ENCODE results near the gene GBX2. TPM values are rescaled to one million over a fixed set of nuclear protein-coding genes. Genes with fewer than 3 reads are reported as not detected.

The GBX2 gene
- total RNA-seq, 1 experiment from 2014 or later, result 25.6 TPM

DNA sequence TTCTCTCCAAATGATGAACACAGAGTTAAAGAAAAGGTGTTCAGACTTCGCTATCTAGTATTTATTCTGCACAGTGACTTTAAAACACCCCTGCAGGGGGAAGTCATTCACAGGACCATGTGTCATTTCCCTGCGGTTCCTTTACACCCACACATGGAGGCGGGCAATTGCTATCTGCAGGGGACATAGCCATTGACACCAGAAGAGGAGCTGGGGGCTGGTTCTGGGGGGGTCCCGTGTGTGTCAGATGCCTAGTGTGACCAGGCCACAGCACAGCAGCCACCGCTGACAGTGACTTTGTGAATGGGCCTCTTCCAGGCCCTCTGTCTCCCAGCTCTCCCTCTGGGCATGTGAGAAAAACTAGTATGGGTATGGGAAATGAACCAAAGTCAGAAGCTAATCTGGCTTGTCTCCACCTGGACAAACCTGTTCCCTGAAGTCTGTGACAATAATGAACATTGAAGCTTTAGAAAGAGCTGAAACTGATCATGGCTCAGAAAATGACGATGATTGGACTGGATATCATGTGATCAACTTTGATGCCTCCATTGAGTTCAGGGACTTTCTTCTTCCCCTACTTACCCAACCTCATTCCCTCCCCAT lies 7.5 kb upstream of the GBX2 start:
- Mint-ChIP-seq H3K27me3 (ENCODE audit: low read depth) (peaks cover 86% of the 10 kb centered on the region), H3K36me3 (no peaks in the 10 kb centered on the region), H3K4me3 (no peak overlapping the region), H3K9me3 (no peaks in the 10 kb centered on the region), H3K27ac (no peak overlapping the region), H3K4me1 (peaks cover 62% of the 10 kb centered on the region)
- ATAC-seq (no peak), DNase-seq (ENCODE audit: low spot score) (no peak)
- CTCF ChIA-PET, result interaction anchor here (0.5 to 2.4 kb wide), 9 partner anchors 15 to 430 kb away, joined by 3 to 7 read pairs (median 4); no protein-coding TSS in a partner anchor
- TF ChIP-seq ZNF532 (CRISPR knock-in tag; IDR thresholded peaks at IDR 0.05; ENCODE audit: borderline replicate concordance) (no peak), TCF7 (CRISPR knock-in tag; IDR thresholded peaks at IDR 0.05; ENCODE audit: low read depth) (no peak), CBFB (CRISPR knock-in tag; IDR thresholded peaks at IDR 0.05; ENCODE audit: low read depth) (no peak), ELF4 (CRISPR knock-in tag; IDR thresholded peaks at IDR 0.05; ENCODE audit: low read depth) (no peak), ZNF232 (CRISPR knock-in tag; IDR thresholded peaks at IDR 0.05) (no peak)
- TF ChIP-seq, protein P1, sequence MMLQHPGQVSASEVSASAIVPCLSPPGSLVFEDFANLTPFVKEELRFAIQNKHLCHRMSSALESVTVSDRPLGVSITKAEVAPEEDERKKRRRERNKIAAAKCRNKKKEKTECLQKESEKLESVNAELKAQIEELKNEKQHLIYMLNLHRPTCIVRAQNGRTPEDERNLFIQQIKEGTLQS (CRISPR knock-in tag; conservative IDR thresholded peaks at IDR 0.05), result no peak
- TF ChIP-seq, protein P2, sequence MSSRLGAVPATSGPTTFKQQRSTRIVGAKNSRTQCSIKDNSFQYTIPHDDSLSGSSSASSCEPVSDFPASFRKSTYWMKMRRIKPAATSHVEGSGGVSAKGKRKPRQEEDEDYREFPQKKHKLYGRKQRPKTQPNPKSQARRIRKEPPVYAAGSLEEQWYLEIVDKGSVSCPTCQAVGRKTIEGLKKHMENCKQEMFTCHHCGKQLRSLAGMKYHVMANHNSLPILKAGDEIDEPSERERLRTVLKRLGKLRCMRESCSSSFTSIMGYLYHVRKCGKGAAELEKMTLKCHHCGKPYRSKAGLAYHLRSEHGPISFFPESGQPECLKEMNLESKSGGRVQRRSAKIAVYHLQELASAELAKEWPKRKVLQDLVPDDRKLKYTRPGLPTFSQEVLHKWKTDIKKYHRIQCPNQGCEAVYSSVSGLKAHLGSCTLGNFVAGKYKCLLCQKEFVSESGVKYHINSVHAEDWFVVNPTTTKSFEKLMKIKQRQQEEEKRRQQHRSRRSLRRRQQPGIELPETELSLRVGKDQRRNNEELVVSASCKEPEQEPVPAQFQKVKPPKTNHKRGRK (CRISPR knock-in tag; IDR thresholded peaks at IDR 0.05; ENCODE audit: borderline replicate concordance), result no peak
- TF ChIP-seq, protein P3, sequence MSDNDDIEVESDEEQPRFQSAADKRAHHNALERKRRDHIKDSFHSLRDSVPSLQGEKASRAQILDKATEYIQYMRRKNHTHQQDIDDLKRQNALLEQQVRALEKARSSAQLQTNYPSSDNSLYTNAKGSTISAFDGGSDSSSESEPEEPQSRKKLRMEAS (CRISPR knock-in tag; IDR thresholded peaks at IDR 0.05), result no peak
- POLR2A ChIA-PET, result no interaction called here

DNA sequence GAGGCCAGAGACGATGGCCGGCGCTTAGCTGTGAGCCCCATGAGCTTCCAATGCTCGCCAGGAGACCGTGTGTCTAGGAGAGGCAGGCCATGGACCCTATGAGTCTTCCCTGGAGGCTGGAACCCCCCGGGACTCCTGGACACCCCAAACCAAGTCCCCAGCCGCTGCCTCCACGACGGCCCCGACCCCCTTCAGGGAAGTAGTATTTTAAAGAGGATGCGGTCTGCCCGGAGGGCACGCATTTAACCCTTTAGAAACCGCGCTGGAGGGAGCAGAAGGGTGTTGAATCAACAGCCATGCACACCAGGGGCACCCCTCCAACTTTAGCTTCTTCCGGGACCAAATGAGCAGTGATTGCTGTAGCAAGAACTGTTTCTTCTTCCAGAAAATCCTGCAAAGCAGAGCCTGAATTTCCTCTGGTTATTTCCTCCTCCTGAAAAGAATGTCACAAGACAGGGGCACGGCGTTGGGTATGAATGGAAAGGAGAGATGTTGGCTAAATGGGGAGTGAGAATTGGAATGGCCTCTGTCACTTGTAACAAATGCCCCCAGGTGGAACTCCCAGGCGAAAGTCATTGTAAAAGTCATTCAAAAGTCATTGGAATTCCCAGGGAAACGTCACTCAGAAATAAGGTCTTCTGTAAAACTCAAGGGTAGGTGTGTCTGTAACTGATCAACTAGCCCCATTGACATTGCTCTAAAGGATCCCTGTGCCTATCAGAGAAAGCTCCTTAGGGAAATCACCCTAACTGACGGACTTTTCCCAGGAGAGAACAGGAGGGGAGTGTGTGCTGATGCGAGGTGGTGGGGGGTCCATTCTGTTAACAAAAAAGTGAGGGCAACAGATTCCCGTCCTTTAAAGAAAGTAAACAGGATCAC lies 5.8 kb upstream of the GBX2 start:
- peaks cover 89% of the 10 kb centered on the region for H3K27me3 Mint-ChIP-seq (ENCODE audit: low read depth)
- ChIA-PET CTCF (interaction anchor here (1.3 to 1.4 kb wide), 2 partner anchors 380 to 395 kb away, joined by 4 to 6 read pairs; no protein-coding TSS in a partner anchor), POLR2A (no interaction called here)
- ATAC-seq (no peak), DNase-seq (ENCODE audit: low spot score) (peak; percentile 24)
- H3K27ac Mint-ChIP-seq, result no peak overlapping the region
- peaks cover 65% of the 10 kb centered on the region for H3K4me1 Mint-ChIP-seq
- peak overlapping the region; percentile 27 for H3K4me3 Mint-ChIP-seq
- no peaks in the 10 kb centered on the region for H3K36me3 Mint-ChIP-seq
- H3K9me3 Mint-ChIP-seq, result no peaks in the 10 kb centered on the region
- TF ChIP-seq NFYB (CRISPR knock-in tag; conservative IDR thresholded peaks at IDR 0.05; ENCODE audit: low read depth) (no peak), FOXP1 (CRISPR knock-in tag; IDR thresholded peaks at IDR 0.05; ENCODE audit: borderline replicate concordance) (0 out of 2 replicates have a peak, but pooled peaks have one; percentile 22)

DNA sequence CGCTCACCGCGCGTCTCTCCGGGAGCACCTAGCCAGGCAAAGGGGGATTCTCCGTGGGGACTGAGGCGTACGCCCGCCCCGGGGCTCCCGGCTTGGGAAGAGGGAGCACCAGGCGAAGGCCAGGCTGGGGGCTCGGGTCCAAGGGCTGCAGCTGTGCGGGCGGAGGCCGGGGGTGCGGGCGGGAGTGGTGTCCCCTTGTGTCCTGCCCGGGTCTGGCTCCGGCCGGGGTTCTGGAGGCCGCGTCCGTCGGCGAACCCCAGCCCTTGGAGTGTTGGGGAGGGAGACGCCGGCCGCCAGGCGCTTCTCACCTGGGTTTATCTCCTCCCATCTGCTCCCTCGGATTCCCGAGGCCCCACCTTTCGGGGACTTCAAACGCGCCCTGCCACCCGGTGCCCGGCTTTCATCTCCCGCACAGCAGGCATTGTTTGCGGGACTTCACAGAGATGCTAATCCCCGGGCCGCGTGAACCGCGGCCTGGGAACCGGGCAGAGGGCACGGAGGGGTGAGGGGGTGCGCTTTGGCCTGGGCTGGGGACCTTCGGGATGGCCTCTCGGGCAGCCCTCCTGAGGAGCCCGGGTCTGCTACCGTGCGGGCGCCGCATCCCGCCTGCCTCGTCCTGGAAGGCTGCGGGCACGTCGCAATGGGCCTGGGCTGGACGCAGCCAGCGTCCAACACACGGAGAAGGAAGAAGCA lies 5.0 kb upstream of the GBX2 start:
- Mint-ChIP-seq H3K27me3 (ENCODE audit: low read depth) (peaks cover 91% of the 10 kb centered on the region), H3K27ac (no peak overlapping the region), H3K36me3 (no peaks in the 10 kb centered on the region), H3K9me3 (no peaks in the 10 kb centered on the region), H3K4me3 (peak overlapping the region; percentile 59), H3K4me1 (peaks cover 66% of the 10 kb centered on the region)
- ChIA-PET POLR2A (no interaction called here), CTCF (interaction anchor here (1.4 kb wide), 1 partner anchor 394 kb away, joined by 6 read pairs; no protein-coding TSS in a partner anchor)
- ATAC-seq (peak; percentile 1; the same call in 1 of the 2 replicates), DNase-seq (ENCODE audit: low spot score) (peak; percentile 55)
- TF ChIP-seq NFE2L1 (CRISPR knock-in tag; IDR thresholded peaks at IDR 0.05), result no peak
- no peak for TF ChIP-seq JAZF1 (CRISPR knock-in tag; IDR thresholded peaks at IDR 0.05)
- TF ChIP-seq, protein P4, sequence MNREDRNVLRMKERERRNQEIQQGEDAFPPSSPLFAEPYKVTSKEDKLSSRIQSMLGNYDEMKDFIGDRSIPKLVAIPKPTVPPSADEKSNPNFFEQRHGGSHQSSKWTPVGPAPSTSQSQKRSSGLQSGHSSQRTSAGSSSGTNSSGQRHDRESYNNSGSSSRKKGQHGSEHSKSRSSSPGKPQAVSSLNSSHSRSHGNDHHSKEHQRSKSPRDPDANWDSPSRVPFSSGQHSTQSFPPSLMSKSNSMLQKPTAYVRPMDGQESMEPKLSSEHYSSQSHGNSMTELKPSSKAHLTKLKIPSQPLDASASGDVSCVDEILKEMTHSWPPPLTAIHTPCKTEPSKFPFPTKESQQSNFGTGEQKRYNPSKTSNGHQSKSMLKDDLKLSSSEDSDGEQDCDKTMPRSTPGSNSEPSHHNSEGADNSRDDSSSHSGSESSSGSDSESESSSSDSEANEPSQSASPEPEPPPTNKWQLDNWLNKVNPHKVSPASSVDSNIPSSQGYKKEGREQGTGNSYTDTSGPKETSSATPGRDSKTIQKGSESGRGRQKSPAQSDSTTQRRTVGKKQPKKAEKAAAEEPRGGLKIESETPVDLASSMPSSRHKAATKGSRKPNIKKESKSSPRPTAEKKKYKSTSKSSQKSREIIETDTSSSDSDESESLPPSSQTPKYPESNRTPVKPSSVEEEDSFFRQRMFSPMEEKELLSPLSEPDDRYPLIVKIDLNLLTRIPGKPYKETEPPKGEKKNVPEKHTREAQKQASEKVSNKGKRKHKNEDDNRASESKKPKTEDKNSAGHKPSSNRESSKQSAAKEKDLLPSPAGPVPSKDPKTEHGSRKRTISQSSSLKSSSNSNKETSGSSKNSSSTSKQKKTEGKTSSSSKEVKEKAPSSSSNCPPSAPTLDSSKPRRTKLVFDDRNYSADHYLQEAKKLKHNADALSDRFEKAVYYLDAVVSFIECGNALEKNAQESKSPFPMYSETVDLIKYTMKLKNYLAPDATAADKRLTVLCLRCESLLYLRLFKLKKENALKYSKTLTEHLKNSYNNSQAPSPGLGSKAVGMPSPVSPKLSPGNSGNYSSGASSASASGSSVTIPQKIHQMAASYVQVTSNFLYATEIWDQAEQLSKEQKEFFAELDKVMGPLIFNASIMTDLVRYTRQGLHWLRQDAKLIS (CRISPR knock-in tag; IDR thresholded peaks at IDR 0.05; ENCODE audit: borderline replicate concordance), result no peak
- no peak for TF ChIP-seq CREB1 (CRISPR knock-in tag; IDR thresholded peaks at IDR 0.05)
- TF ChIP-seq, protein P5, sequence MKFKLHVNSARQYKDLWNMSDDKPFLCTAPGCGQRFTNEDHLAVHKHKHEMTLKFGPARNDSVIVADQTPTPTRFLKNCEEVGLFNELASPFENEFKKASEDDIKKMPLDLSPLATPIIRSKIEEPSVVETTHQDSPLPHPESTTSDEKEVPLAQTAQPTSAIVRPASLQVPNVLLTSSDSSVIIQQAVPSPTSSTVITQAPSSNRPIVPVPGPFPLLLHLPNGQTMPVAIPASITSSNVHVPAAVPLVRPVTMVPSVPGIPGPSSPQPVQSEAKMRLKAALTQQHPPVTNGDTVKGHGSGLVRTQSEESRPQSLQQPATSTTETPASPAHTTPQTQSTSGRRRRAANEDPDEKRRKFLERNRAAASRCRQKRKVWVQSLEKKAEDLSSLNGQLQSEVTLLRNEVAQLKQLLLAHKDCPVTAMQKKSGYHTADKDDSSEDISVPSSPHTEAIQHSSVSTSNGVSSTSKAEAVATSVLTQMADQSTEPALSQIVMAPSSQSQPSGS (CRISPR knock-in tag; IDR thresholded peaks at IDR 0.05; ENCODE audit: borderline replicate concordance, low read depth), result no peak
- no peak for TF ChIP-seq PRRX2 (CRISPR knock-in tag; IDR thresholded peaks at IDR 0.05)

All from WTC11 (cell line).